Cardiac fibroblast (primary cell): ENCODE measurements around the gene CAPN11.

Experiments
- DNase-seq, 2 donors: peaks; one replicate each; pipeline versions ENCODE4 v3.0.0 to v3.0.0-alpha.2; 2010; ENCODE audit warnings: low read depth in 2 of 2
- H3K4me3 ChIP-seq, 2 donors: replicated peaks in 1 of 2; 1 replicate in 1 of 2; 2 replicates in 1 of 2; pipeline ENCODE4 v1.5.1; 2011; ENCODE audit warnings: low read depth in 2 of 2, low read length in 2 of 2, mild to moderate bottlenecking in 2 of 2, moderate library complexity in 1 of 2
- TF ChIP-seq, protein P1 (sequence below): IDR thresholded peaks from one replicate; pipeline ENCODE4 v1.5.1; 2011; ENCODE audit warnings: low read depth, mild to moderate bottlenecking, low read length, inconsistent platforms

Gene CAPN11

DNA sequence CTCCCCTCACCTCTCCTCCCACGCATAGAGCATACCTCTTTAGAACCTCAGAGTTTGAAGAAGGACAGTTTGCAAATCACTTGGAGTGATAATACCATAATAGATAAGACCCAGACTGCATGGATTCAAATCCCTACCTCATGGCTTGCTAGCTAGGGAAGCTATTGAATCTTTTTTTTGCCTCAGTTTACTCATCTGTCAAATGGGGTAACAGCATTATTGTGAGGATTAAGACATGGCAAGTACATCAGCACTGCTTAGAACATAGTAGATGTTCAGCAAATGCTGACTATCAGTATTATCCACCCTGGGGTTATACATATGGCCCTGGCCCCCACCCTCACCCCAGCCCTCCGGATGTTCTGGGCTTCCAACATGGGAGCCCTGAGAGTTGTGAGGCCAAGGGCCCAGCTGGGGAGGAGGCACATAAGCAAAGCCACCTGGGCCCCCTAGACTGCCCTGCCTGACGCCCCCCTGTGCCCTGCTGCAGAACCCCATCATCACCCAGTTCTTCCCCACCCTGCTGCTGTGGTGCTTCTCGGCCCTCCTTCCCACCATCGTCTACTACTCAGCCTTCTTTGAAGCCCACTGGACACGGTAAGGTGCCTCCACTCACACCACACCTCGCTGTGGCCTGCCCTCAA, 9.1 kb upstream of the CAPN11 start:
- TF ChIP-seq, protein P1, sequence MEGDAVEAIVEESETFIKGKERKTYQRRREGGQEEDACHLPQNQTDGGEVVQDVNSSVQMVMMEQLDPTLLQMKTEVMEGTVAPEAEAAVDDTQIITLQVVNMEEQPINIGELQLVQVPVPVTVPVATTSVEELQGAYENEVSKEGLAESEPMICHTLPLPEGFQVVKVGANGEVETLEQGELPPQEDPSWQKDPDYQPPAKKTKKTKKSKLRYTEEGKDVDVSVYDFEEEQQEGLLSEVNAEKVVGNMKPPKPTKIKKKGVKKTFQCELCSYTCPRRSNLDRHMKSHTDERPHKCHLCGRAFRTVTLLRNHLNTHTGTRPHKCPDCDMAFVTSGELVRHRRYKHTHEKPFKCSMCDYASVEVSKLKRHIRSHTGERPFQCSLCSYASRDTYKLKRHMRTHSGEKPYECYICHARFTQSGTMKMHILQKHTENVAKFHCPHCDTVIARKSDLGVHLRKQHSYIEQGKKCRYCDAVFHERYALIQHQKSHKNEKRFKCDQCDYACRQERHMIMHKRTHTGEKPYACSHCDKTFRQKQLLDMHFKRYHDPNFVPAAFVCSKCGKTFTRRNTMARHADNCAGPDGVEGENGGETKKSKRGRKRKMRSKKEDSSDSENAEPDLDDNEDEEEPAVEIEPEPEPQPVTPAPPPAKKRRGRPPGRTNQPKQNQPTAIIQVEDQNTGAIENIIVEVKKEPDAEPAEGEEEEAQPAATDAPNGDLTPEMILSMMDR, result no peak
- DNase-seq, result no peak
- H3K4me3 ChIP-seq, result no peak overlapping the region

DNA sequence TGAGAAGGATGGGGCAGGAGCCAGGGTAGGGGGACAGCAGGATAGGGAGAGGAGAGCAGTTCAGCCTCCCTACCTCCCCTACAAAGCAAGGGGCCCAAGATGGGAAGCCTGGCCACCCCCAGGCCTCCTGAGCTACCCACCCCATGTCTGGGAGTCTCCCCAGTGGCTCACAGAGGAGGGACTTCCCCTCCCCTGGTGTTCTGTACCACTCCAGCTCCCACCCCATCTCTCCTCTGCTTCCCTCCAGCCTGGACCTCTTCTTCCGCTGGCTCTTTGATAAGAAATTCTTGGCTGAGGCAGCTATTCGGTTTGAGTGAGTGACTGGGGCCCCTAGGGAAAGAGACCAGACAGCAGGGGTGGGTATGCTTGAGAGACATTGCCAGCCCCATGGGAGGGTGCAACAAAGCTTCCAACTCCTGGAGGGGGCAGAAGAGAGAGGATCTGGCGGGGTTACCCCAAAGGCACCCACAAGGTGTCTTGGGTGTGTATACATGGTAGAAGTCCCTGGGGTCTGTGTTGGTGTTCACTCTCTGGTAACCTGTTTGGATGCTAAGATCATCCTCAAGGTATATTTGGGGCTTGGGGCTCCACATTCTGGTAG, 8.2 kb upstream of the CAPN11 start:
- DNase-seq, result no peak
- H3K4me3 ChIP-seq, result no peak overlapping the region
- TF ChIP-seq, protein P1, result no peak

DNA sequence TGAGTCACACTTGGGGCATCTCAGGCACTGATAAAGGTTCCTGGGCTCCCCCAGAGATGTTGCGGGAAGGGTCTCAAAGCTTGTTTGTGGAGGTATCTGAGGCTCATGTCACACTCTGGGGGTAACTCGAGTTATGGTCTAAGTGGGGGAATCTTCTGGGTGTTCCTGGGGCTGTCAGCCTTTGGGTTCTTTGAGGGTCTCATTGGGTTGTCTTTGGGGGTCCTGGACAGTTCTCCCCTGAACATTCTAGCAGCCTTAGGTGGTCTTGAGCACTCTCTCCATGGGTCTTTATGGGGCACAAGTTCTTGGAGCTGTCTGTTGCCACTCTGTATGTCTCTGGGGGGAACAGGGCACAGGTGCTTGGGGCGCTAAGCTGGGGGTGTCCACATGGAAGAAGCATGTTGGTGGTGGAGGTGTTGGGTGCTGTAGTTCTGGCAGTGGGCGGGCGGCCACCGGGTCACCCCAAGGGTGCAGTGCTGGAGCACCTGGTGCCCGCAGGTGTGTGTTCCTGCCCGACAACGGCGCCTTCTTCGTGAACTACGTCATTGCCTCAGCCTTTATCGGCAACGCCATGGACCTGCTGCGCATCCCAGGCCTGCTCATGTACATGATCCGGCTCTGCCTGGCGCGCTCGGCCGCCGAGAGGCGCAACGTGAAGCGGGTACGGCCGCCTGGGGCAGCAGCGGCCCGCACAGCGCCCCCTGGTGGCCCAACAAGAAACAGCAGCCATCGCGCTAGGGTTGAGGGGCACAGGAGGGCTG, 7.1 kb upstream of the CAPN11 start:
- no peak overlapping the region for H3K4me3 ChIP-seq
- TF ChIP-seq, protein P1, result peak; percentile 79
- peak; percentile 67 to 71 for DNase-seq

DNA sequence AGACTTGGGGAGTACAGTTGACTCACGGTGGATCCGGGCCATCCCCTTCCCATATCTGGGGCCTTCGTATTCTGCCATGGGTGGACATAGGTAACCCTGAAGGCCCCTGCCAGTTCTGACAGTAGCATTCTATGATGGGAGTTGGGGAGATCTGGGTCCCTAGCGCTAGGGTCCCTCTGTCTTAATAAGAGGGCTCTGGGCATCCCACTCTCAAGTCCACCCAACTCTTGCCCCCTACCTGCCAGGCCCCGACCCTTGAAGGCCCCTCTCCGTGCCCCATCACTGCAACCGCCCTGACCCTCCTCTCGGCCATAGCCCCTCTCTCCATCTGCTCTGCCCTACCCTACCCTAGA, 6.5 kb upstream of the CAPN11 start:
- TF ChIP-seq, protein P1, result no peak
- no peak overlapping the region for H3K4me3 ChIP-seq
- no peak for DNase-seq

DNA sequence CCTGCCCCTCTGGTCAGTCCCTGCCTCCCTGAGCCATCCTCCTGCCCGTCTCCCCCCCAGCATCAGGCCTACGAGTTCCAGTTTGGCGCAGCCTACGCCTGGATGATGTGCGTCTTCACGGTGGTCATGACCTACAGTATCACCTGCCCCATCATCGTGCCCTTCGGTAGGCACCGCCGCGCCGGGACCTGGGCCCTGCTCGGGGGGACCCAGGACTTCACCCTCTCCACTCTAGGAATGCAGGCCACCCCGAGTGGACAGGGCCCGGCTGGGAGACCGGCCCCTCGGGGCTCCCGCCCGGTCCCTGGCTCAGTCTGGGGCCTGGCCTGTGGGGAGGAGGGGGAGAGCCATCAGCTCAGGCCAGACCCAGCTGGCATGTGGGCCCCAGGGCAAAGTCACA, 6.1 kb upstream of the CAPN11 start:
- TF ChIP-seq, protein P1, result no peak
- H3K4me3 ChIP-seq, result no peak overlapping the region
- no peak for DNase-seq

DNA sequence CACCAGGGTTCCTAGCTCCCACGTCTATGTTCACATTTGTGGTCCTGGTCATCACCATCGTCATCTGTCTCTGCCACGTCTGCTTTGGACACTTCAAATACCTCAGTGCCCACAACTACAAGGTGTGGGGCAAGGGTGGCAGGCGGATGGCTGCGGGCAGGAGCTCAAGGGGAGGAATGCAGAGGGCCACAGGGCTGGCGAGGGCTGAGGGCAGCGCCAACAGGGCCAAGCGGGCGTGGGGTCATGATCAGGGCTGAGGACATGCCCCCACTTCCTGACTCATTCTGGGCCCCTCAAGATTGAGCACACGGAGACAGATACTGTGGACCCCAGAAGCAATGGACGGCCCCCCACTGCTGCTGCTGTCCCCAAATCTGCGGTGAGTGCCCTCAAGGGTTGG, 4.6 kb upstream of the CAPN11 start:
- TF ChIP-seq, protein P1, result no peak
- no peak for DNase-seq
- no peak overlapping the region for H3K4me3 ChIP-seq
